Erythroblast (primary cell): ENCODE data around the gene KCNQ2.

Source experiments
- GATA1 ChIP-seq: IDR thresholded peaks from 2 replicates; pipeline ENCODE4 v1.6.1; 2011; ENCODE audit warnings: low read depth, mild to moderate bottlenecking, control low read depth, low read length, moderate library complexity
- POLR2A ChIP-seq: IDR thresholded peaks from 2 replicates; pipeline ENCODE4 v1.6.1; 2011; ENCODE audit warnings: mild to moderate bottlenecking, low read length

DNA sequence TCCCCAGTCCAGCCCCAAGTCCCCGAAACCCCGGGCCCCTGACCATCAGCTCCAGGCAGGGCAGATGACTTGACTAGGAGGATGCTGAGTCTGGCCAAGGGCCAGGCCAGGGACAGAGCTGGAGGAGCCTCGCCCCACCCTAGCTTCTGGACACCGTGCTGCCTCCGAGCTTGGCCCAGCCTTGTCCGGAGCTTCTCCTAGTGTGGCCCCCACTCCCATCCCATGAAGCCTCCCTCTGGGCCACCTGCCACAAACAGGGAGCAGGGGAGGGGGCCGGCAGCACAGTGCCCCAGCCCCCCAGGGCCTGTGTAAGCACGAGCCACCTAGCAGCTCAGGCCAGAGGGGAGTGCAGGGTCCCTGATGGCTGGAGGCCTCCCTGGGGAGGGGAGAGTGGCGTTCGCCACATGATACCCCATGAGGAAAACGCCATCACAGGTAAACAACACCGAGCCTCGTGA is 21.1 kb upstream of the KCNQ2 start:
- TF ChIP-seq POLR2A (no peak), GATA1 (no peak)
